AG09319 (cell line): ENCODE measurements around the gene MFN2.
A peak's percentile ranks its signal among the peaks of the same experiment; 100 is the strongest.

Experiments
- DNase-seq: peaks from one replicate; pipeline ENCODE4 v3.0.0-alpha.2; 2010; ENCODE audit warnings: low read depth; ENCODE audit errors: extremely low read depth
- TF ChIP-seq, protein P1 (sequence below): IDR thresholded peaks from 2 replicates; pipeline ENCODE4 v1.5.1; 2011; ENCODE audit warnings: low read depth, mild to moderate bottlenecking, inconsistent platforms, low read length, moderate library complexity

MFN2 gene

DNA sequence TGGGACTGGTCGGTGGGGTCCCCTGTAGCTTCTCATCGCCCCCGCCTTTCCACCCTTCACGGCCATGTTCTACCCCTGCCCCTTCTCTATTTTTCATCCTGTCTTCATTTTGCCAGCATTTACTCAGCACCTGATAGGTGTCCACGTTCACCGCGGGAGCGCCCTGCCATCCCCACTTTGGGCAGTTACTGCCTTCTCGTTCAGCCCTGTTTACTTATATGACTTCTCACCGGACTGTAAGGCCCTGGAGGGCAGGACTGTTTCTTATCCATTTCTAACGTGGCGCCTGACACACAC is 380 bp downstream of the MFN2 start:
- TF ChIP-seq, protein P1, sequence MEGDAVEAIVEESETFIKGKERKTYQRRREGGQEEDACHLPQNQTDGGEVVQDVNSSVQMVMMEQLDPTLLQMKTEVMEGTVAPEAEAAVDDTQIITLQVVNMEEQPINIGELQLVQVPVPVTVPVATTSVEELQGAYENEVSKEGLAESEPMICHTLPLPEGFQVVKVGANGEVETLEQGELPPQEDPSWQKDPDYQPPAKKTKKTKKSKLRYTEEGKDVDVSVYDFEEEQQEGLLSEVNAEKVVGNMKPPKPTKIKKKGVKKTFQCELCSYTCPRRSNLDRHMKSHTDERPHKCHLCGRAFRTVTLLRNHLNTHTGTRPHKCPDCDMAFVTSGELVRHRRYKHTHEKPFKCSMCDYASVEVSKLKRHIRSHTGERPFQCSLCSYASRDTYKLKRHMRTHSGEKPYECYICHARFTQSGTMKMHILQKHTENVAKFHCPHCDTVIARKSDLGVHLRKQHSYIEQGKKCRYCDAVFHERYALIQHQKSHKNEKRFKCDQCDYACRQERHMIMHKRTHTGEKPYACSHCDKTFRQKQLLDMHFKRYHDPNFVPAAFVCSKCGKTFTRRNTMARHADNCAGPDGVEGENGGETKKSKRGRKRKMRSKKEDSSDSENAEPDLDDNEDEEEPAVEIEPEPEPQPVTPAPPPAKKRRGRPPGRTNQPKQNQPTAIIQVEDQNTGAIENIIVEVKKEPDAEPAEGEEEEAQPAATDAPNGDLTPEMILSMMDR, result no peak
- DNase-seq, result no peak

DNA sequence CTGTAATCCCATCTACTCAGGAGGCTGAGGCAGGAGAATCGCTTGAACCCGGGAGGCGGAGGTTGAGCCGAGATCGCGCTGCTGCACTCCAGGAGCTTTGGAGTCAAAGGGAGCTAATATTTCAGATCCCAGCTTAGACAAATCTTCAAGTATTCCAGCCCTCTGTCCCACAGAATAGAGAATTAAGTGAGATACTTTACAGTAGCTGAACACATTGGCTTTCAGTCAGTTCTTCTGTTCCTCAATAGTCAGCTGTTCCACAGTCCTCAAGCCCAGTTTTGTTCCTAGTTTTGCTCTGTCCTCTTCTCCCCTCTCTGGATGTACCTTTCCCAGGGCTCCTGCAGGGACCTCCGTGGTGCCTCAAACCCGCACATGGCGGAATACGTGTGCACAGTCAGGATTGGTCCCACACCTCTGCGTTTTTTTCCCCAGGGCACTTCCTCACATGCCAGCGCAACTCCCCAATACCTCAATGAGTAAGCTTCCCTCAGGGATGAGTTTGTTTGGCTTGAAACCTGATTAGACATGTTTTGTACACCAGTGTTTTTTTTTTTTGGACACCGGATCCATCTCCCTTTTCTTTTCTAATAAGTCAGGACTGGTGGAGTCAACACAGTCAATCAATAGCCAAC is 1.2 kb downstream of the MFN2 start:
- TF ChIP-seq, protein P1, result no peak
- no peak for DNase-seq

DNA sequence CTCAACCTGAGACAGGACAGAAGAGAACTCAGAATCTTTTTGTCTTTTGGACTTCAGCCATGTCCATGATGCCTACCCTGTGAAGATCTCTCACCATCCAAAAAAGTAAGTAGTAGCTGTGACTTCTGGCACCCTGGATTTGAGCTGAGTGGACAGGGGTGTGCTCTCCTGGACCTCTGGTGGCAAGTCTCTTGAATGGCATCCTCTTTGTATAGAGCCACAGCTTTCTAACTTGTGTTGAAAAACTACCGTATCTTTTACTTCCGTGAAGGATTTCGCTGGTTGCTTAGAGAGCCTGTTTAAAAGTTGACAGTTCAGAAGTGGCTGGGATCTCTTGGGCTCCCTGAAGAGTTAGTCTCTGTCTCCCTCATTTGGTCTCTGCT is 1.8 kb downstream of the MFN2 start:
- TF ChIP-seq, protein P1, result peak; percentile 22
- DNase-seq, result no peak

DNA sequence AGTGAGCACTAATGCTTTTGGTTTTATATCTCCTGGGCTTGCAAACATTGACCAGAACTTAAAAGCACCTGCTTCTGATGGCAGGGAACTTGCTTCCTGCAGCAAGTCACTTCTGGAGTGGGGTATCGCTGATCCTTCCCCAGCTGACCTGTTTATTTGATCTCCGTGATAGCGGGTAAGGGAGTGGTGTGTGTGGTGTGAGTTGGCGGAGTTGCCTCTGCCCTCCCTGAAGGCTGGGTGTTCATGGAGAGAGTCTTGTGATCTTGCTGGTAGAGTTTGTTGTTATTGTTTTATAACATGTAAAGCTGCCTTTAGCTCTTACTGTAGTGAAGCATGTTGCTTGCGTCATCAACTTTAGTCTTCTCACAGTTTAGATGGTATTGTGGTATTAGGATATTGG is 3.9 kb downstream of the MFN2 start:
- TF ChIP-seq, protein P1, result no peak
- DNase-seq, result no peak

DNA sequence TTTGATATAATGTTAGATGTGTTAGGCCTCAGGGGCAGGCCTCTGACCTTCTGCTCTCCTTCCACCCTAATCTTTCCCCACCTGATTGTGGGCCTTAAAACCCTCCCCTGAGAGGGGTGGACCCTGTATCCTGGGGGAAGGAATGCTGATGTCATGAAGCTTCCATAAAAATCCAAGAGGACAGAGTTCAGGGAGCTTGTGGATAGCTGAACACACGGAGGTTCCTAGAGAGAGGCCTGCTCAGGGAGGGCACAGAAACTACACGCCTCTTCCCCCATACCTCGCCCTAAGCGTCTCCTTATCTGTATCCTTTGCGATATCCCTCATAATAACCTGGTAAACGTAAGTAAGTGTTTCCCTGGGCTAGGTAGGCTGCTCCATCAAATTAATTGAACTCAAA is 4.3 kb downstream of the MFN2 start:
- TF ChIP-seq, protein P1, result no peak
- no peak for DNase-seq

DNA sequence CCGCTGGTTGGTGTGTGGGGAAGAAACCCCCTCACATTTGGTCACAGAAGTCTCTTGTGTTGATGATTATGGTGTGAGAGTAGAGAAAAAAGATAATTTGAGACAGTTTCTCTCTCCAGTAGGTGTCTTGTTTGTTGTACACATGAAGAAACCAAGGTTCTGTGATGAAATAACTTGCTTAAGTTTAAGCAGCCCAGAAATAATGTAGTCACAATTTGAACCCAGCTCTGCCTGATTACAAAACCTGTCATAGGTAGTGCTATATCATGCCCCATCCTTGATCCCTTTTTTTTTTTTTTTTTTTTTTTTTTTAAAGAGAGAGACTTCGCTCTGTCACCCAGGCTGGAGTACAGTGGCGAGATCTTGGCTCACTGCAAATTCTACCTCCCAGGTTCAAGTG is 4.9 kb downstream of the MFN2 start:
- TF ChIP-seq, protein P1, result no peak
- DNase-seq, result no peak

DNA sequence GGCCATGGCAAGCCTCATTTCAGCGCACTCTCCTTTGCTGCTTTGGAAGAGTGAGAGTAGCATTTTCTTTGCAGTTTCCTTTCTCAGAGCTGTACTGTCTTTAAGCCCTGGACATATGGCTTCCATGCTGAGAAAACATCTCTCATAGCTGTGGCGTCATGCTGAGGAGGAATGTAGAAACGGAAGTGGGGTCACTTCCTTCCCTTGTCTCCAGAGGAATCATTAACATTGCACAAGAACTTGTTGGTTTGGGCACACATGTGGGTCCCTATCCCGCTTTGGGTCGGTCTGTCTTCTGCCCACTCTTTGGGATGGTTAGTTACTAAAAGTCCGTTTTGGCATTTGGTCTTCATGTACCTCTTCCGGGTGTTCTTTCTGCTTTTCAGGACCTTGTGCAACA is 5.6 kb downstream of the MFN2 start:
- TF ChIP-seq, protein P1, result no peak
- no peak for DNase-seq
